Memory B cell (primary cell): ENCODE data around the gene DCLRE1A.

Source experiments
- ATAC-seq: fragments of 150-1000 bp; cut with Tn5 transposase; 2 replicates; pipeline ENCODE4 v1.10.0; 2021; ENCODE audit warnings: low read depth, mild to moderate bottlenecking, moderate library complexity
- DNase-seq, 2 donors: peaks; one replicate each; pipeline ENCODE4 v3.0.0; 2022; ENCODE audit warnings: low spot score in 2 of 2
- H3K27ac Mint-ChIP-seq: one replicate; pipeline ENCODE4 v1.8.0; 2022; ENCODE audit warnings: mild to moderate bottlenecking, moderate library complexity, mixed read lengths
- H3K27me3 Mint-ChIP-seq: one replicate; pipeline ENCODE4 v1.8.0; 2022; ENCODE audit warnings: mixed read lengths
- H3K36me3 Mint-ChIP-seq: one replicate; pipeline ENCODE4 v1.8.0; 2022; ENCODE audit warnings: mild to moderate bottlenecking, mixed read lengths
- H3K4me1 Mint-ChIP-seq: one replicate; pipeline ENCODE4 v1.8.0; 2022; ENCODE audit warnings: mixed read lengths
- H3K4me3 Mint-ChIP-seq: one replicate; pipeline ENCODE4 v1.8.0; 2022; ENCODE audit warnings: mild to moderate bottlenecking, moderate library complexity, mixed read lengths
- H3K9me3 Mint-ChIP-seq: one replicate; pipeline ENCODE4 v1.8.0; 2022; ENCODE audit warnings: mixed read lengths

Gene DCLRE1A

DNA sequence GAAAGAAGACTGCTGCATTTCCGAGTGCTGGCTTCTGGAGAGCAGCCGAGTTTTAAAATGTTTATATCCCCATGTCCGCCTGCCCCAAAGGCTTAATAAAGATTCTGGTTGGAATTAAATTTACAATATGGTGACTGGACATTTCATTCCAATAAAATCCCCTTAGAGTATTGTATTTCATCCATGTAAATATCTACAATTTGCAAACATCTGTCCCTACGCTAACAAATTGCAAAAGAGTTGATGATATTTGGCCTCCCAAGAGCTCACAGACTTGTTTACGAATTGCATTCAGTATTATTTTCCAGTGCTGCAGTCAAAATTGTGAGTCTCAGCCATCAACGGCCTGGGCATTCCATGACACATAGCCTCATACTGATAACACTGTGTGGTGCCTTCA is 52.3 kb downstream of the DCLRE1A start:
- Mint-ChIP-seq H3K27ac (no peak overlapping the region), H3K9me3 (no peaks in the 10 kb centered on the region), H3K4me1 (peaks cover 15% of the 10 kb centered on the region), H3K27me3 (peaks cover 3% of the 10 kb centered on the region), H3K4me3 (no peak overlapping the region), H3K36me3 (no peaks in the 10 kb centered on the region)
- ATAC-seq = no peak
- no peak for DNase-seq

DNA sequence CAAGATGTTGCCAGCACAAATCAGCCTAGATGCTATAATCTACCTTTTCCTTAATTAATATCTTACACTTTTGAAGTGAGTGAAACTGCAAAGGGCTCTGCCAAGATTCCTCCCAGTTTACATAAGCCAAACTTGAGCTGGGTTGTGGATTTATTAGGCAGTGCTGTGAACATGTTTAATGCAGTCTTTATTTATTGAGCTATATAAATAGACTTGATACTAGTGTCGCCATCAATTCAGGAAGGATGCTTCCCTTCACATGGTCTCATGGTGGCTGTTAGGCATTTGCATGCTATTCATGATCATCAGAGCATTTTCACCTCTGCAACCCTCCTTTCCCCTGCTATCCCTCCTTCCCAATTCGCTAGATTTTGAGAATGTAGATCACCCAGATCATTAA is 62.2 kb downstream of the DCLRE1A start:
- DNase-seq (no peak), ATAC-seq (no peak)
- no peaks in the 10 kb centered on the region for H3K4me1 Mint-ChIP-seq
- H3K27me3 Mint-ChIP-seq = peaks cover 16% of the 10 kb centered on the region
- H3K4me3 Mint-ChIP-seq = no peak overlapping the region
- no peak overlapping the region for H3K27ac Mint-ChIP-seq
- no peaks in the 10 kb centered on the region for H3K36me3 Mint-ChIP-seq
- H3K9me3 Mint-ChIP-seq = peaks cover 1% of the 10 kb centered on the region

DNA sequence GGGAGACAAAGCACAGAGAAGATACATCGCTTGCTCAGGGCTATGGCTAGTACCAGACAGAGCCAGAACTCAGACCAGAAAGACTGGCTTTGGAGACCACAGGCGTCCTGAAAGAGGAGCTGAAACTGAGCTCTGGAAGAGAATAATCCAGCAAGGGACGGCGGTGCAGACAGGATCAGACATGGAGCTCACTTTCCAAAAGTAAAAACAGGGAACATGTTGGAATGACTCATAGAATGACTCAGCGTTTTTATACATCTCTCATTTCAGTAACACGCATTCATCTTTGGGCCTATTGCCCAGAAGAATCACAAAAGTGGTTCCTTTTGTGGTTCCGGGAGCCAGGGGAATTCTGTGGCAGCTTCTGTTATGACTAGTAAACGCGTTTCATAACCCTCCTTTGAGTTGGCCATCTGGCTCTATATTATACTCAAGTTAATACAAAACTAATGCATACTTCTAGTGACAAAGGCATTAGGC is 65.2 kb downstream of the DCLRE1A start:
- ATAC-seq = no peak
- no peaks in the 10 kb centered on the region for H3K4me1 Mint-ChIP-seq
- H3K27ac Mint-ChIP-seq = no peak overlapping the region
- peaks cover 1% of the 10 kb centered on the region for H3K9me3 Mint-ChIP-seq
- H3K36me3 Mint-ChIP-seq = no peaks in the 10 kb centered on the region
- no peak for DNase-seq
- peaks cover 15% of the 10 kb centered on the region for H3K27me3 Mint-ChIP-seq
- H3K4me3 Mint-ChIP-seq = no peak overlapping the region
